H9 (cell line): ENCODE data around the gene TMOD3. TPM values are rescaled to one million over a fixed set of nuclear protein-coding genes. Genes with fewer than 3 reads are reported as not detected.

Experiments
- DNase-seq: peaks from one replicate; pipeline ENCODE4 v3.0.0-alpha.2; 2017
- H2AFZ ChIP-seq: one replicate; pipeline ENCODE4 v1.6.1; 2013; ENCODE audit warnings: mild to moderate bottlenecking, low read length, control low read depth, moderate library complexity
- H2AK5ac ChIP-seq: 2 replicates; pipeline ENCODE4 v1.6.1; 2013; ENCODE audit warnings: low read length, control low read depth, mixed read lengths; ENCODE audit not compliant: insufficient read length
- H2BK120ac ChIP-seq: one replicate; pipeline ENCODE4 v1.6.1; 2013; ENCODE audit warnings: low read depth, mild to moderate bottlenecking, low read length, control low read depth, inconsistent platforms; ENCODE audit not compliant: poor library complexity, severe bottlenecking
- H2BK12ac ChIP-seq: 2 replicates; pipeline ENCODE4 v1.6.1; 2013; ENCODE audit warnings: low read length, control low read depth, mixed read lengths, low read depth; ENCODE audit not compliant: insufficient read length
- H2BK15ac ChIP-seq: 2 replicates; pipeline ENCODE4 v1.6.1; 2013; ENCODE audit warnings: low read depth, low read length, control low read depth
- H2BK20ac ChIP-seq: one replicate; pipeline ENCODE4 v1.6.1; 2013; ENCODE audit warnings: low read depth, mild to moderate bottlenecking, low read length, control low read depth, inconsistent platforms; ENCODE audit not compliant: poor library complexity, severe bottlenecking
- H2BK5ac ChIP-seq: 2 replicates; pipeline ENCODE4 v1.6.1; 2013; ENCODE audit warnings: low read length, control low read depth, mixed read lengths; ENCODE audit not compliant: insufficient read length
- H3K14ac ChIP-seq: 2 replicates; pipeline ENCODE4 v1.6.1; 2013; ENCODE audit warnings: low read length, control low read depth; ENCODE audit not compliant: insufficient read depth
- H3K18ac ChIP-seq: 2 replicates; pipeline ENCODE4 v1.6.1; 2013; ENCODE audit warnings: low read depth, mild to moderate bottlenecking, mixed read lengths, low read length, control low read depth; ENCODE audit not compliant: insufficient read length
- H3K23ac ChIP-seq: 2 replicates; pipeline ENCODE4 v1.6.1; 2013; ENCODE audit warnings: low read length, control low read depth, mixed read lengths, low read depth; ENCODE audit not compliant: insufficient read length
- H3K23me2 ChIP-seq: 2 replicates; pipeline ENCODE4 v1.6.1; 2013; ENCODE audit warnings: low read depth, mild to moderate bottlenecking, mixed read lengths, low read length, control low read depth; ENCODE audit not compliant: insufficient read length, poor library complexity, severe bottlenecking
- H3K27ac ChIP-seq: 2 replicates; pipeline ENCODE4 v1.5.1; 2013; ENCODE audit warnings: low read length, control low read depth, mixed read lengths, low read depth; ENCODE audit not compliant: insufficient read length
- H3K27me3 ChIP-seq: 2 replicates; pipeline ENCODE4 v1.6.1; 2013; ENCODE audit warnings: low read length, control low read depth, inconsistent platforms; ENCODE audit not compliant: insufficient read depth
- H3K4ac ChIP-seq: 2 replicates; pipeline ENCODE4 v1.6.1; 2013; ENCODE audit warnings: low read depth, mild to moderate bottlenecking, control low read depth, inconsistent platforms, low read length, moderate library complexity
- H3K4me1 ChIP-seq: 2 replicates; pipeline ENCODE4 v1.6.1; 2013; ENCODE audit warnings: low read length, control low read depth, inconsistent platforms; ENCODE audit not compliant: insufficient read depth
- H3K4me2 ChIP-seq: 2 replicates; pipeline ENCODE4 v1.6.1; 2013; ENCODE audit warnings: low read length, control low read depth, mixed read lengths; ENCODE audit not compliant: insufficient read length, insufficient read depth
- H3K56ac ChIP-seq: 2 replicates; pipeline ENCODE4 v1.6.1; 2013; ENCODE audit warnings: low read depth, mild to moderate bottlenecking, mixed read lengths, low read length, control low read depth; ENCODE audit not compliant: insufficient read length
- H3K79me1 ChIP-seq: 2 replicates; pipeline ENCODE4 v1.6.1; 2013; ENCODE audit warnings: low read depth, mild to moderate bottlenecking, moderate library complexity, low read length, control low read depth, inconsistent platforms; ENCODE audit not compliant: insufficient read depth, poor library complexity, severe bottlenecking
- H3K79me2 ChIP-seq: 2 replicates; pipeline ENCODE4 v1.6.1; 2013; ENCODE audit warnings: low read length, control low read depth, inconsistent platforms; ENCODE audit not compliant: insufficient read depth
- H3K9ac ChIP-seq: 2 replicates; pipeline ENCODE4 v1.6.1; 2013; ENCODE audit warnings: low read length, control low read depth, mixed read lengths; ENCODE audit not compliant: insufficient read length; ENCODE audit errors: extremely low read depth
- H3K9me3 ChIP-seq: one replicate; pipeline ENCODE4 v1.6.1; 2013; ENCODE audit warnings: low read depth, low read length, inconsistent platforms; ENCODE audit not compliant: control insufficient read depth
- H3T11ph ChIP-seq: one replicate; pipeline ENCODE4 v1.6.1; 2013; ENCODE audit warnings: mild to moderate bottlenecking, low read length, control low read depth, inconsistent platforms
- H4K20me1 ChIP-seq: one replicate; pipeline ENCODE4 v1.6.1; 2013; ENCODE audit not compliant: control insufficient read depth, insufficient read length, insufficient read depth
- H4K5ac ChIP-seq: 2 replicates; pipeline ENCODE4 v1.6.1; 2013; ENCODE audit warnings: low read depth, mild to moderate bottlenecking, mixed read lengths, low read length, control low read depth; ENCODE audit not compliant: insufficient read length
- H4K8ac ChIP-seq: replicated peaks from 2 replicates; pipeline ENCODE4 v1.6.1; 2013; ENCODE audit warnings: low read length, control low read depth, mixed read lengths, low read depth; ENCODE audit not compliant: insufficient read length
- H4K91ac ChIP-seq: 2 replicates; pipeline ENCODE4 v1.6.1; 2013; ENCODE audit warnings: low read depth, mild to moderate bottlenecking, moderate library complexity, mixed read lengths, low read length, control low read depth; ENCODE audit not compliant: insufficient read length
- H3K27ac Mint-ChIP-seq, 3 experiments: 2 replicates in 2 of 3; 3 replicates in 1 of 3; pipeline ENCODE4 v1.8.0; 2020 to 2021; ENCODE audit warnings: mixed read lengths in 3 of 3, mild to moderate bottlenecking in 1 of 3, moderate library complexity in 1 of 3
- H3K27me3 Mint-ChIP-seq: 2 replicates; pipeline ENCODE4 v1.8.0; 2021; ENCODE audit warnings: low read depth, mild to moderate bottlenecking, moderate library complexity, mixed read lengths
- H3K36me3 Mint-ChIP-seq, 3 experiments: 2 replicates in 2 of 3; 3 replicates in 1 of 3; pipeline ENCODE4 v1.8.0; 2020 to 2021; ENCODE audit warnings: low read depth in 3 of 3, mixed read lengths in 3 of 3; ENCODE audit not compliant: insufficient read depth in 1 of 3
- H3K4me1 Mint-ChIP-seq, 2 experiments: 2 replicates each; pipeline ENCODE4 v1.8.0; 2020; ENCODE audit warnings: mixed read lengths in 2 of 2
- H3K4me3 Mint-ChIP-seq, 2 experiments: 2 replicates in 1 of 2; 3 replicates in 1 of 2; pipeline ENCODE4 v1.8.0; 2020 to 2021; ENCODE audit warnings: mild to moderate bottlenecking in 2 of 2, mixed read lengths in 2 of 2, moderate library complexity in 1 of 2
- H3K9me3 Mint-ChIP-seq, 2 experiments: 2 replicates in 1 of 2; 3 replicates in 1 of 2; pipeline ENCODE4 v1.8.0; 2020; ENCODE audit warnings: mild to moderate bottlenecking in 2 of 2, mixed read lengths in 2 of 2, moderate library complexity in 1 of 2
- CTCF ChIP-seq: fragments of 200-600 bp; sonication (generic); conservative IDR thresholded peaks from 3 replicates; pipeline ENCODE4 v1.8.0; 2021; ENCODE audit warnings: antibody characterized with exemption, mild to moderate bottlenecking
- WGBS: extraction: QIAGEN DNeasy Blood & Tissue Kit; methylation state at CpG from one replicate; pipeline ENCODE4 v1.1.7; 2013; ENCODE audit warnings: missing lambda C conversion rate, low lambda C conversion rate, mixed read lengths; ENCODE audit not compliant: insufficient read length; ENCODE audit errors: extremely low coverage; 5-methylcytosine and 5-hydroxymethylcytosine counted together
- total RNA-seq: library from RNA; stranded (reverse); gene quantifications from 2 replicates; pipeline ENCODE4 v1.2.1, GENCODE V29; 2021

TMOD3 gene
- total RNA-seq, 1 experiment from 2014 or later = 24.7 TPM

- Histone ChIP-seq H2BK5ac (no peak overlapping the region), H2BK15ac (no peak overlapping the region), H3K4me1 (no peaks in the 10 kb centered on the region), H3K23me2 (no peaks in the 10 kb centered on the region), H2AK5ac (no peak overlapping the region), H3K14ac (no peak overlapping the region), H4K91ac (no peak overlapping the region), H3K9ac (no peak overlapping the region), H3T11ph (no peak overlapping the region), H2BK120ac (no peak overlapping the region), H3K27me3 (no peaks in the 10 kb centered on the region), H2AFZ (no peak overlapping the region), H3K9me3 (no peaks in the 10 kb centered on the region), H2BK20ac (no peak overlapping the region), H2BK12ac (no peak overlapping the region), H3K4ac (no peak overlapping the region), H3K18ac (no peak overlapping the region), H4K20me1 (no peaks in the 10 kb centered on the region), H3K79me1 (no peaks in the 10 kb centered on the region), H4K8ac (no peak overlapping the region), H3K23ac (no peak overlapping the region), H4K5ac (no peak overlapping the region), H3K4me2 (no peak overlapping the region), H3K27ac (no peak overlapping the region), H3K79me2 (no peaks in the 10 kb centered on the region), H3K56ac (no peak overlapping the region)
- Mint-ChIP-seq H3K27me3 (no peaks in the 10 kb centered on the region), H3K4me3 (no peak overlapping the region), H3K9me3 (no peaks in the 10 kb centered on the region; a peak in 1 of 5 replicates), H3K27ac (no peak overlapping the region), H3K4me1 (peaks cover 0 to 10% of the 10 kb centered on the region in 2 experiments; a peak in 1 of 4 replicates), H3K36me3 (peaks cover 7 to 29% (median 13%) of the 10 kb centered on the region in 3 experiments)
- DNase-seq = no peak
- TF ChIP-seq CTCF = no peak
- no CpG with 5 or more reads among the region's 1 CpG for WGBS
These were observed 78.9 kb downstream of the TMOD3 start for GRCh38 chr15:51908316-51908715.
